HG02870 (cell line): Measurements from ENCODE around the gene A4GNT.

ENCODE experiments used
- ATAC-seq: cut with Tn5 transposase; IDR thresholded peaks from one replicate; pipeline ENCODE4 v1.9.1; 2021; ENCODE audit warnings: mild to moderate bottlenecking, moderate library complexity; ENCODE audit not compliant: unreplicated experiment

The A4GNT gene

DNA sequence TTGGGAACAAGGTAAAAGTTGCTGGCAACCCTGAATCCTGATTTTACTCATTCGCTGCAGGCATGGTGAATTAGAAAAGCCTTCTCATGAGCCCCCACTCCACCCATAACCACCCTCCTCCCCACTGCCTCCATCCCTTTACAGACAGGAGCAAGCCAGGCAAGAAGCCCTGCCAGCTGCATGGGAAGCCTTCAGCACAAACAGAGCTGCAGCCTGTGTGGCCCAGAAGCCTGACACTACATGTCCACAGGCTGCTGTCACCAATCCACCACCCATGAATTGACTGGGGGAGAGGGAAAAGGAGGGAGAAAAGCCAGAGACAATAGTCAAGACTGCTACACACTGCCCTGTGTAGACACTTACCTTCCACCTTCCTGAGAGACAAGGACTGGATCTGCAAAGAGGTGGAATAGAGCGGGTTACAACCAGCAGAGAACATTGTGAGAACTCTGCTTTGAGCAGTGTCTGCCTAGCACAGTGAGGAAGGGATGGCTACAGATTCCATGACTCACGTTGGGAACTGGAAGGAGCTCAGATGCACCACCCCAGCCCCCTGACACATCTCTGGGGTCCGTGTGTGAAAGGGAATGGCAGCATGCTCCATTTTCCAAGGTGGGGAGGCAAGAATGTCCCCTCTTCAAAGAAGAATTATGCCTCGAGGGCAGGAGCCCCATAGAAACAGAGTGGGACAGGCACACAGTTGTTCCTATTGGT lies 50.7 kb downstream of the A4GNT start:
- no peak for ATAC-seq

DNA sequence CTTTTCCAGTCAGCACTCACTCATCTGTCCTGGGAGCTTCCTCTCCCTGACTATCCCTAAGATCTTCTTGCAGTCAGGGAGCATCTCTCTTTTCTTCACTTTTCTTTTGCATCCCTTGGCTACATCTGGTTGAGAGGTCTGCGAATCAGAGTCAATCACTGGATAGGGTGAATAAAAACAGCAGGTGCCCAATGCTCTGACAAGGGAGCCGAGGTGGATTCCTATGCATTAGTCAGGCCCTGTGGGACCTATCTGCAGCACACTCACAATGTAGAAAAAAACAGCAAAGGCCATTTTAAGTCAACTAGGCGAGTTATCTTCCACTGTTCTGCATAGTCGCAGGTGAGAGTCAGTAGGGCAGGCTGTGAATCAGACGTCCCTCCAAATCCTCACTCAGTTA lies 52.3 kb downstream of the A4GNT start:
- ATAC-seq = no peak

DNA sequence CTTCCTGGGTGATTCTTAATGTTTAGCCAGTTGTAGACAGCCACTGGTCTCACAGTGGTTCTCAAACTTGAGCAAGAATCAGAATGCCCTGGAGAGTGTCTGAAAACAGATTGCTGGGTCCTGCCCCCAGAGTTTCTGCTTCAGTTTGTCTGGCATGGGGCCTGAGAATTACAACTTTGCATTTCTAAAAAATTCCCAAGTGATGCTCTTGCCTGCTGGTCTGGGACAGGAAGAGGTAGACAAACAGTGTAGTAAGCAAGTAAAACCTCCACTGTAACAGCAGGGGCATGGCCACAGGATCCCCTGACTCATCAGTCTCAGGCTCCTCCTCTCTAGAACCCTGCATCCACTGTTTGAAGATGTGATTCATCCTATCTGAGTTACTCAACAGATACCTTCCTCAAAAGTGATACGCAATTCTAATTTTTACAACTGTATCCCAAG lies 53.3 kb downstream of the A4GNT start:
- no peak for ATAC-seq

DNA sequence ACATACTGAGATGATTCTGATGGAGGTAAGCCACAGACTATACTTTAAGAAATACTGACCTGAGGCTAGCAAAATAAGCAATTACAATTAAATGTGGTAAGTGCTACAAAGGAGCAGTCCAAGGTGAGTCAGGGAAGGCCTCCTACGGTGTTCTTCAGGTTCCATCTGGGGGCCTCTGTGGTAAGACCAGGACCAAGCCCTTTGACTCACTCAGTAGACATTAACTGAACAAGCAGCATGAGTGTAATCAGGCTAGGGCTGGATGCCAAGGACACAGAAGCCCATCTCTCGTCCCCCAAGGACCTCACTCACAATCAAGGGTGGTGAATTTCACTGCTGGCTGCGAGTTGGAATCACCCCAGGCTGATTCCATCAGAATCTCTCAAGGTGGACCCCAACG lies 54.1 kb downstream of the A4GNT start:
- ATAC-seq = no peak
